Heart right ventricle (tissue), 16 donors: ENCODE measurements around the gene CNTN4. TPM values are rescaled to one million over a fixed set of nuclear protein-coding genes. Genes with fewer than 3 reads are reported as not detected.

ENCODE experiments used
- ATAC-seq, 8 donors: fragments of 200-7000 bp; cut with Tn5 transposase; one replicate each; pipeline ENCODE4 v1.9.1; 2020; ENCODE audit warnings: mild to moderate bottlenecking in 8 of 8, moderate library complexity in 8 of 8, moderate number of reproducible peaks in 1 of 8
- DNase-seq, 2 donors: peaks; one replicate each; pipeline ENCODE4 v3.0.0-alpha.2; 2020
- H3K27ac ChIP-seq, 10 donors: fragments of 200-600 bp; sonication (generic) in 2 of 10; one replicate each; pipeline versions ENCODE4 v1.5.0 to v1.8.0; 2020 to 2022; ENCODE audit warnings: mild to moderate bottlenecking in 3 of 10
- H3K27me3 ChIP-seq, 7 donors: fragments of 200-600 bp; one replicate each; pipeline ENCODE4 v1.8.0; 2021 to 2022; ENCODE audit warnings: mild to moderate bottlenecking in 2 of 7
- H3K36me3 ChIP-seq, 9 donors: fragments of 200-600 bp; sonication (generic) in 1 of 9; one replicate each; pipeline versions ENCODE4 v1.5.0 to v1.8.0; 2020 to 2022; ENCODE audit warnings: mild to moderate bottlenecking in 2 of 9
- H3K4me1 ChIP-seq, 9 donors: fragments of 200-600 bp; sonication (generic) in 1 of 9; one replicate each; pipeline versions ENCODE4 v1.5.0 to v1.8.0; 2020 to 2022; ENCODE audit warnings: mild to moderate bottlenecking in 4 of 9
- H3K4me3 ChIP-seq, 10 donors: fragments of 200-600 bp; sonication (generic) in 2 of 10; one replicate each; pipeline versions ENCODE4 v1.5.0 to v1.8.0; 2020 to 2022; ENCODE audit warnings: mild to moderate bottlenecking in 7 of 10, moderate library complexity in 2 of 10
- H3K9me3 ChIP-seq, 11 donors: fragments of 200-600 bp in 10 of 11; sonication (generic) in 2 of 11; one replicate each; pipeline versions ENCODE4 v1.5.0 to v1.8.0; 2013 to 2022; ENCODE audit warnings: mild to moderate bottlenecking in 2 of 11, control low read depth in 1 of 11, moderate library complexity in 1 of 11
- CTCF ChIP-seq, 9 donors: fragments of 200-600 bp; sonication (generic) in 2 of 9; IDR thresholded peaks; one replicate each; pipeline versions ENCODE4 v1.5.0 to v1.8.0; 2021 to 2022; ENCODE audit warnings: antibody characterized with exemption in 9 of 9, mild to moderate bottlenecking in 5 of 9, moderate library complexity in 1 of 9
- WGBS, 2 donors: extraction: QIAGEN DNeasy Blood & Tissue Kit; methylation state at CpG; one replicate each; pipeline ENCODE4 v1.1.7; 2013; ENCODE audit warnings: inconsistent platforms in 1 of 2; 5-methylcytosine and 5-hydroxymethylcytosine counted together
- intact Hi-C, 10 donors: fragments of 100-400 bp; cut with DNase I; formaldehyde crosslinking; loops; one replicate each; pipeline versions ENCODE4 v1.11.1 to v1.14.2; 2022
- polyA plus RNA-seq, 2 donors: library from polyadenylated mRNA; stranded (reverse); fragments of 200-250 nt; gene quantifications; one replicate each; pipeline ENCODE4 v1.2.3, GENCODE V29; 2013
- total RNA-seq, 10 donors: library from RNA; stranded (reverse); fragmentation: NEBNext Ultra II Directional in 3 of 10; extraction: Animal tissue kit (Norgen Biotek cat#: 25700) in 3 of 10; gene quantifications; one replicate each; pipeline versions ENCODE4 v1.2.1 to v1.2.4, GENCODE V29; 2021 to 2023
- donor health status: Arrhythmogenic right ventricular cardiomyopathy.
- donor health status: ischemic (EF 13 %, LVEDD 7.1; RV severe dilation, severe dysfunction).
- donor health status: healthy with polysubstance abuse.
- donor health status: DM: no; HTN: yes; CAD: no.
- donor health status: DM: no; HTN: no; CAD: no.
- donor health status: ischemic (EF 25% LVEDD 6.9; RV normal size, moderate dysfunction).
- donor health status: ischemic (EF 25% LVEDD 5.7; RV mildly dilated, moderate dysfunction).
- donor health status: healthy.
- donor health status: DM: yes; HTN: yes; CAD: no.
- donor health status: Ischemic cardiomyopathy.
- donor health status: ischemic (EF 35%, LVEDD 5.7; RV mildly dilated, moderate dysfunction).
- donor health status: nonischemic (EF 11% LVEDD 7.7; RV severe dilation, severe dysfunction).
- donor health status: DM: yes; HTN: yes; CAD: no.
- donor health status: PGD.
- donor health status: ischemic (EF 29% LVEDD 5.4; RV normal size, mild dysfunction).
- donor health status: nonischemic (EF 23%, LVEDD 6.1; RV moderate dilation, normal function).

CNTN4 gene
- total and polyA plus RNA-seq, 12 donors, result 0.48 to 4.7 (median 2.5) TPM

- H3K9me3 ChIP-seq, result peaks cover 0 to 6% (median 0%) of the 10 kb centered on the region in 11 donors
- no peaks in the 10 kb centered on the region for H3K36me3 ChIP-seq
- no peak for DNase-seq
- H3K4me3 ChIP-seq, result no peak overlapping the region
- H3K4me1 ChIP-seq, result no peaks in the 10 kb centered on the region
- TF ChIP-seq CTCF (IDR thresholded peaks at IDR 0.05), result no peak
- intact Hi-C loops, result no loop called here
- ATAC-seq, result no peak
- peaks cover 0 to 14% (median 0%) of the 10 kb centered on the region in 7 donors for H3K27me3 ChIP-seq
- no peak overlapping the region for H3K27ac ChIP-seq
- 68 to 85% methylated on average over 6 of the region's 6 CpGs for WGBS, 2 donors
Measured at GRCh38 chr3:2106438-2106837, 7.8 kb downstream of the CNTN4 start.

GRCh38 chr3:2110597-2111117 is 12.0 kb downstream of the CNTN4 start:
- 74 to 78% methylated on average over 2 of the region's 2 CpGs for WGBS, 2 donors
- H3K4me1 ChIP-seq, result no peaks in the 10 kb centered on the region
- TF ChIP-seq CTCF (IDR thresholded peaks at IDR 0.05), result no peak
- H3K27me3 ChIP-seq, result peaks cover 0 to 4% (median 0%) of the 10 kb centered on the region in 7 donors
- no peak overlapping the region for H3K27ac ChIP-seq
- H3K36me3 ChIP-seq, result no peaks in the 10 kb centered on the region
- DNase-seq (no peak), ATAC-seq (no peak)
- H3K4me3 ChIP-seq, result no peak overlapping the region
- intact Hi-C loops, result no loop called here
- H3K9me3 ChIP-seq, result no peaks in the 10 kb centered on the region

GRCh38 chr3:2114617-2115275 is 16.1 kb downstream of the CNTN4 start:
- H3K4me3 ChIP-seq, result no peak overlapping the region
- DNase-seq (no peak), ATAC-seq (no peak)
- H3K4me1 ChIP-seq, result no peaks in the 10 kb centered on the region
- no peaks in the 10 kb centered on the region for H3K36me3 ChIP-seq
- H3K9me3 ChIP-seq, result no peaks in the 10 kb centered on the region
- no peaks in the 10 kb centered on the region for H3K27me3 ChIP-seq
- TF ChIP-seq CTCF (IDR thresholded peaks at IDR 0.05), result no peak
- intact Hi-C loops, result no loop called here
- 82 to 85% methylated on average over 3 of the region's 3 CpGs for WGBS, 2 donors
- no peak overlapping the region for H3K27ac ChIP-seq

GRCh38 chr3:2130726-2131125 is 32.1 kb downstream of the CNTN4 start:
- H3K4me3 ChIP-seq, result no peak overlapping the region
- no peak for ATAC-seq
- WGBS, 2 donors, result 29 to 31% methylated on average over 2 of the region's 2 CpGs

More at GRCh38 chr3:2130726-2131125, 32.1 kb downstream of the CNTN4 start:
- no peak for DNase-seq
- intact Hi-C loops, result no loop called here
- Histone ChIP-seq H3K36me3 (no peaks in the 10 kb centered on the region), H3K9me3 (no peaks in the 10 kb centered on the region), H3K4me1 (no peaks in the 10 kb centered on the region), H3K27me3 (no peaks in the 10 kb centered on the region), H3K27ac (no peak overlapping the region)
- no peak for TF ChIP-seq CTCF (IDR thresholded peaks at IDR 0.05)
